Type B pancreatic cell (in vitro differentiated cells): Measurements from ENCODE around the gene ERMARD. TPM values are rescaled to one million over a fixed set of nuclear protein-coding genes. Genes with fewer than 3 reads are reported as not detected.

ENCODE experiments used
- DNase-seq: peaks from one replicate; pipeline ENCODE4 v3.0.0; 2021; ENCODE audit warnings: mixed read lengths; ENCODE audit not compliant: unreplicated experiment; ENCODE audit errors: extremely low spot score
- H3K27ac Mint-ChIP-seq: 2 replicates; pipeline ENCODE4 v1.8.0; 2021; ENCODE audit warnings: mild to moderate bottlenecking, mixed read lengths
- H3K27me3 Mint-ChIP-seq: 2 replicates; pipeline ENCODE4 v1.8.0; 2021; ENCODE audit warnings: mixed read lengths
- H3K36me3 Mint-ChIP-seq: 2 replicates; pipeline ENCODE4 v1.8.0; 2021; ENCODE audit warnings: mixed read lengths
- H3K4me1 Mint-ChIP-seq: one replicate; pipeline ENCODE4 v1.8.0; 2021; ENCODE audit warnings: mixed read lengths; ENCODE audit not compliant: unreplicated experiment
- H3K4me3 Mint-ChIP-seq: 2 replicates; pipeline ENCODE4 v1.8.0; 2021; ENCODE audit warnings: mild to moderate bottlenecking, mixed read lengths
- H3K9me3 Mint-ChIP-seq: 2 replicates; pipeline ENCODE4 v1.8.0; 2021; ENCODE audit warnings: mixed read lengths
- CTCF ChIP-seq: fragments of 200-600 bp; sonication (generic); conservative IDR thresholded peaks from 2 replicates; pipeline ENCODE4 v1.5.0; 2021; ENCODE audit warnings: antibody characterized with exemption, mild to moderate bottlenecking
- total RNA-seq: library from RNA; stranded (reverse); gene quantifications from 2 replicates; pipeline ENCODE4 v1.2.1, GENCODE V29; 2021; ENCODE audit warnings: low replicate concordance

The ERMARD gene
- total RNA-seq, 1 donor from 2014 or later = 32.1 TPM

GRCh38 chr6:169710009-169710408 lies 41.4 kb upstream of the ERMARD start:
- H3K4me1 Mint-ChIP-seq = peaks cover 8% of the 10 kb centered on the region
- no peak for DNase-seq
- H3K36me3 Mint-ChIP-seq = peaks cover 9% of the 10 kb centered on the region
- no peak overlapping the region for H3K4me3 Mint-ChIP-seq
- H3K27me3 Mint-ChIP-seq = no peaks in the 10 kb centered on the region
- no peak for TF ChIP-seq CTCF
- no peak overlapping the region for H3K27ac Mint-ChIP-seq
- H3K9me3 Mint-ChIP-seq = no peaks in the 10 kb centered on the region

- no peak for TF ChIP-seq CTCF
- Mint-ChIP-seq H3K27ac (no peak overlapping the region), H3K4me1 (peaks cover 3% of the 10 kb centered on the region), H3K4me3 (no peak overlapping the region), H3K36me3 (peaks cover 18% of the 10 kb centered on the region), H3K27me3 (no peaks in the 10 kb centered on the region), H3K9me3 (no peaks in the 10 kb centered on the region)
- DNase-seq = no peak
Measured at GRCh38 chr6:169714178-169714577, 37.2 kb upstream of the ERMARD start.

GRCh38 chr6:169714595-169714994 lies 36.8 kb upstream of the ERMARD start:
- no peaks in the 10 kb centered on the region for H3K9me3 Mint-ChIP-seq
- H3K4me1 Mint-ChIP-seq = peaks cover 7% of the 10 kb centered on the region
- peaks cover 18% of the 10 kb centered on the region for H3K36me3 Mint-ChIP-seq
- H3K27ac Mint-ChIP-seq = peak overlapping the region; percentile 29
- DNase-seq = no peak
- no peak overlapping the region for H3K4me3 Mint-ChIP-seq
- no peak for TF ChIP-seq CTCF
- H3K27me3 Mint-ChIP-seq = no peaks in the 10 kb centered on the region

GRCh38 chr6:169719117-169719516 lies 32.3 kb upstream of the ERMARD start:
- no peak for TF ChIP-seq CTCF
- Mint-ChIP-seq H3K4me3 (no peak overlapping the region), H3K9me3 (no peaks in the 10 kb centered on the region), H3K36me3 (peaks cover 17% of the 10 kb centered on the region), H3K4me1 (peaks cover 27% of the 10 kb centered on the region), H3K27ac (peak overlapping the region; percentile 5), H3K27me3 (no peaks in the 10 kb centered on the region)
- DNase-seq = no peak

GRCh38 chr6:169720207-169720855 lies 31.1 kb upstream of the ERMARD start:
- H3K9me3 Mint-ChIP-seq = no peaks in the 10 kb centered on the region
- peaks cover 12% of the 10 kb centered on the region for H3K36me3 Mint-ChIP-seq
- no peak overlapping the region for H3K4me3 Mint-ChIP-seq
- peaks cover 31% of the 10 kb centered on the region for H3K4me1 Mint-ChIP-seq
- peak; percentile 44 for TF ChIP-seq CTCF
- no peak for DNase-seq
- peaks cover 3% of the 10 kb centered on the region for H3K27me3 Mint-ChIP-seq
- H3K27ac Mint-ChIP-seq = no peak overlapping the region
